22Rv1 (cell line): ENCODE results near the gene TPPP.
"Not testable (repeated sequence)": the region's sequence is repeated elsewhere in the genome, so short reads cannot be mapped to it uniquely, and the experiment has no call there.

ENCODE experiments used
- ZFX ChIP-seq: fragments of 450-650 bp; IDR thresholded peaks from 2 replicates; pipeline ENCODE4 v1.6.1; 2017; ENCODE audit warnings: antibody characterized with exemption, borderline replicate concordance
- TF ChIP-seq, protein P1 (sequence below): fragments of 450-650 bp; IDR thresholded peaks from 2 replicates; pipeline ENCODE4 v1.5.1; 2017; ENCODE audit warnings: mild to moderate bottlenecking

DNA sequence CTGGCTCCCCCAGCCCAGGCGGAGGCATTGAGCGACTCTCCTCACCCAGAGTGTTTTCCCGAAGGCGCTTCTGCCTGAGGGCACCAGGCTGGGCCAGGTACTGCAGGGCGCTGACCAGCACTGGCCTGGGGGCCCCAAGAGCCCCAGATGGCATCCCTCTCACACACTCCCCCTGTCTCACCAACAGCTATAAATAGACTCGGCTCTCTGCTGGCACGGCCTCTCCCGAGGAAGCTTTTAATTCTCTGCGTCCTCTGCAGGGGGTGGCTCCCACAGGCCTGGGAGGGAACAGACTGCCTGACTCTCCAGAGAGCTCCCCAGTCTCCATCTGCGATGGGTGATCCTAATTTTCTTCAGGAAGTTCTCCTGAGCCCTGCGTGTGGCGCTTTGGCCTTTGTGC lies 2.9 kb downstream of the TPPP start:
- TF ChIP-seq, protein P1, sequence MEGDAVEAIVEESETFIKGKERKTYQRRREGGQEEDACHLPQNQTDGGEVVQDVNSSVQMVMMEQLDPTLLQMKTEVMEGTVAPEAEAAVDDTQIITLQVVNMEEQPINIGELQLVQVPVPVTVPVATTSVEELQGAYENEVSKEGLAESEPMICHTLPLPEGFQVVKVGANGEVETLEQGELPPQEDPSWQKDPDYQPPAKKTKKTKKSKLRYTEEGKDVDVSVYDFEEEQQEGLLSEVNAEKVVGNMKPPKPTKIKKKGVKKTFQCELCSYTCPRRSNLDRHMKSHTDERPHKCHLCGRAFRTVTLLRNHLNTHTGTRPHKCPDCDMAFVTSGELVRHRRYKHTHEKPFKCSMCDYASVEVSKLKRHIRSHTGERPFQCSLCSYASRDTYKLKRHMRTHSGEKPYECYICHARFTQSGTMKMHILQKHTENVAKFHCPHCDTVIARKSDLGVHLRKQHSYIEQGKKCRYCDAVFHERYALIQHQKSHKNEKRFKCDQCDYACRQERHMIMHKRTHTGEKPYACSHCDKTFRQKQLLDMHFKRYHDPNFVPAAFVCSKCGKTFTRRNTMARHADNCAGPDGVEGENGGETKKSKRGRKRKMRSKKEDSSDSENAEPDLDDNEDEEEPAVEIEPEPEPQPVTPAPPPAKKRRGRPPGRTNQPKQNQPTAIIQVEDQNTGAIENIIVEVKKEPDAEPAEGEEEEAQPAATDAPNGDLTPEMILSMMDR = not testable (repeated sequence)
- not testable (repeated sequence) for TF ChIP-seq ZFX
